Fibroblast of skin of back (primary cell): ENCODE measurements around the gene UBE2D2.

Experiments used
- DNase-seq: peaks from one replicate; pipeline ENCODE4 v3.0.0-alpha.2; 2013

The UBE2D2 gene

DNA sequence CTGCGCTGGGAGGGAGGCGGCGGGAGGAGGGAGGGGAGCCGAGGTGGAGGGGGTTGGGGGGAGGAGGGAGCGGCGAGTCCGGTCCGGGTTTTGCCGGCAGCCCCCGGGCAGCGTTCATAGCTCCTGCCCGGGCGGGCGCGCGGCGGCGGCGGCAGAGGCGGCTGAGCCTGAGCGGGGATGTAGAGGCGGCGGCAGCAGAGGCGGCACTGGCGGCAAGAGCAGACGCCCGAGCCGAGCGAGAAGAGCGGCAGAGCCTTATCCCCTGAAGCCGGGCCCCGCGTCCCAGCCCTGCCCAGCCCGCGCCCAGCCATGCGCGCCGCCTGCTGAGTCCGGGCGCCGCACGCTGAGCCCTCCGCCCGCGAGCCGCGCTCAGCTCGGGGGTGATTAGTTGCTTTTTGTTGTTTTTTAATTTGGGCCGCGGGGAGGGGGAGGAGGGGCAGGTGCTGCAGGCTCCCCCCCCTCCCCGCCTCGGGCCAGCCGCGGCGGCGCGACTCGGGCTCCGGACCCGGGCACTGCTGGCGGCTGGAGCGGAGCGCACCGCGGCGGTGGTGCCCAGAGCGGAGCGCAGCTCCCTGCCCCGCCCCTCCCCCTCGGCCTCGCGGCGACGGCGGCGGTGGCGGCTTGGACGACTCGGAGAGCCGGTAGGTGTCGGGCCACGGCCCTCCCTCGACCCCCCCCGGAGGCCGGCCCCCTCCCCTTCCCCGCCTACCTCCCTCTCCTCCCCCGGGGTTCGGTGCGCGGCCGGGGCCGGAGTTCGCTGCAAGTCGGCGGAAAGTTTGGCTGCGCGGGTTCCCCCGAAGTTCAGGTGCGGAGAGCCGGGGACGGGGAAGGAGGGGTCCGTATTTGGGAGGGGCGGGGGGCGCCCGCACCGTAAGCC, 87.3 kb downstream of the UBE2D2 start, which contains the start of gene CXXC5:
CXXC5 (plus strand) TSS at position 145 of the 877 bp plus-strand sequence. CDS start 32,175 bp downstream, outside the sequence.
- DNase-seq, result peak; percentile 90

DNA sequence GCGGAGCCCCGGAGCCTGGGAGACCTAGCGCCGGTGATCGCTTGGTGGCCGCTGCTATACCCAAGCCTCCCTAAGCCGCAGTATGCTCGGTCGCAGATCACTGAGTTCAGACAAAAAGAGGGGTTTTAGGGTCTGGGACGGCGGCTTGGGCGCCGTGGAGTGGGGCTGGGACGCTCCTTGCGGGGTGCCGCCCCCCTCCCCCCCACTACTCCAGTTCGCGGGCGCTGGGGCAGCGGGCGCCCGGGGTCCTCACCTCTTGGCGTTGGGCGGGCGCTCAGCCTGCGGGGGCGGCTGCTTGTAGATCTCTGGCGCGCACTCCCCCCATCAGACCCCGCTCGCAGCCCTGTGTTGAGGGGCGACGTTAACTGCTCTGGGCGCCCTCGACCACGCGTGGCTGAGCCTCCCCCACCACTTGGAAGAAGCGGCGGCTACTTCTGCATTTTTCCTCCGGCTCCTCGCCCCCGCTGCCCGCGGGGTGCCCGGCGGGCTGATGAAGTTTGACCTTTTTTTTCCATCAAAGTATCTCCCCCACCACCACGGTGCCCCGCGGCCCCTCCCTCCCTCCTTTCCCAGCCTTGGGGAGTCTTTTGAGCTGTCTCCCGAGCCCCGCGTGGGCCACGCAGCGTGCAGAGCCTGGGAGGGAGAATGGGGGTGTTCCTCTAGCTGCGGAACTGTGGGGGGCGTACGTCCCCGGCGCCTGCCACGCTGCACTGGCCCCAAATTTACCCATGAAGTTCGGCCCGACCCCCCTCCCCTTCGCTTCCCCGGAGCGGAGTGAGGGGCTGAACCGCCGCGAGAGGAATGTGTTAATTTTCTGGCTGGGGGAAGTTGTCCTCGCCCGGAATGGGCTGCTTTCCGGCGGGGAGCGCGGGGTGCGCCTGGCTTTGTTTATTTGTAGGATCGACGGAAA, 88.2 kb downstream of the UBE2D2 start:
- DNase-seq, result peak; percentile 14

GRCh38 chr5:139650031-139650688, 89.0 kb downstream of the UBE2D2 start:
- DNase-seq, result peak; percentile 31

DNA sequence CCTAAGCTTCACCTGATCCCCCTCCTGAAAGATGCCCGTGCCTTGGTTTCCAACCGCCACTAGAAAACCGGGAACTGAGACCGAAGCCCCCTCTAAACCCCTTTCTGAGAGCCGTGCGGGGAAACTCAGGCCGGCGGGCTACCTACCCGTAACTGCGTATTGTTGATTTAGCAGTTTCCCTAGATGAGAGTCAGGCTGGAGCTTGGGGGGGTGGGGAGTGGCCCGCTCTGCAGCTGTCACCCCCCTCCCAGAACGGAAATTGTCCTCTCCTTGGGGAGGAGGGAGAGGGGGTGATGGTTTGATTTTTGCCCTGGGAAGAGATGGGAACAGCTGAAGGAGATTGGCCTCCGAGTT, 89.5 kb downstream of the UBE2D2 start:
- DNase-seq, result peak; percentile 32

DNA sequence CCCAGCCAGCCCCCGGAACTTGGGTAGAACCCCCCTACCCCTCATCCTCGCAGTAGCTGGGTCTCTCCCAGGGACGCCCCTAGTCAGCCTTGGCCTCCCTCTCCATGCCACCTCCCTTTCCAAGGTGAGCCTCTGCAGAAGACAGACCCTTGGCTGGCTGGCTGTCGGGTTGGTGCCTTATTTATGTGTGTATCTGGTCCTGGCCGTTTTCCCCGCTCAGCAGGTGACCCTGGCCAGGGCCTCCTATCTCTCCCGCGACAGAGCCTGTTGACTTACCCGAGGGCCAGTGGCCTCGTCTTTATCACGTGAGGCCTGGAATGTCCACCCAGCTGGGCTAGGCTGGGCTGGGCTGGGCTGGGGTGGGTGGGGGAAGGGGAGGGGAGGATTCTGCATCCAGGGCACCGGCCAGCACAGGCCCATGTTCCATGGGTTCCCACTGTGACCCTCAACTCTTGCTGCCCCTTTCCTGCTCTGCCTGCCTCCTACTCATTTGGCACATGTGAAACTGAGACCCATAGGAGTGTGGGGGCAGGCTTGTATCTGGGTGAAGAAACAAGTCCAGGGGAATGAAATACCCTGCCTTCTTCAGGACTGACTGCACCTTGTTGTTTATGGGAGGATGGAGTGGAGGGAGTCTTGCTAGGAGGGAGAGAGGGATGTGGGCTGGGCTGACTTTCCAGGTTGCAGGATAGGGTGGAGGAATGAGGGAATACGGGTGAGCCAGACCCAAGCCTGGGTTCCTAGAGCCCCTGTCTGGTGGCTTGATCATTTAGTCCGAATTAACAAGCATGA, 90.1 kb downstream of the UBE2D2 start:
- peak; percentile 52 for DNase-seq

DNA sequence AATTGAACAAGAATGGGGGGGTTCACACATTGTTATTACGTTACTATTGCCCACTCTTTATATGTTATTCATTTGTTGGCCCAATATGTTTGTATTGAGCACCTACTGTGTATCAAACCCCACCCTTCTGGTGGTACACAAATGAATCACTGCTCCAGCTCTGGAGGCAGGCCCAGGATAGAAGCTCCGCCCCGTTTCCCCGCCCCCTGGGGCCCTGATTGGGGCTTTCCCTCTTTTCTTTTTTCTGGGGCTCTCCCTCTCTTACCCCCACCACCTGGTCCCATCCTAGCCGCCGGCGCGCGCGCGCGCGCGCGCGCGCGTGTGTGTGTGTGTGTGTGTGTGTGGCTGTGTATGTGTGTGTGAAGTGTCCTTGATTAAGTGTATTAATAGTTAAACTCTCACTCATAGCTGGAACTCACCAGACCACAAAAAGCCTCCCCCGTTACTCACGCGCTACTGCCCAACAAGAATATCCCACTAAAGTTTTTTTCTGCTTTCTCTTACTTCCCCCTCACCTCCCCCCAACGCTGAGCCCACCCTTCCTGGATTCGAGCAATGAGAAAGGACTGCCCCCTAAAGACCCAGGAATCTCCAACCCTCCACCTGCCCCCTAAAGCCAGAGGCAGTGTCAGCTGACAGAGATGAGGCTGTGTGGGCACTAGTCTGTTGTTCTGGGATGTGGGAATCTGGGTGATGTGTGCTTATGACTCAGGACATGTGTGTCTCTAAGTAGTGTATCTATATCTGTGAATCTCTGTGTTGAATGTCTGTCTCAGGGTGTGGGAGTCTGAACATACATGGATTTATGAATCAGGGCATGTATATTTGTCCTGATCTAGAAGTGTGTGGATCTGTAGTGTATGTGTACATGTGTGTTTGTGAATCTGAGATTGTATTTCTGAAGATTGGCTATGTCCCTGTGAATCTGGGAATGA, 91.0 kb downstream of the UBE2D2 start:
- peak; percentile 94 for DNase-seq

DNA sequence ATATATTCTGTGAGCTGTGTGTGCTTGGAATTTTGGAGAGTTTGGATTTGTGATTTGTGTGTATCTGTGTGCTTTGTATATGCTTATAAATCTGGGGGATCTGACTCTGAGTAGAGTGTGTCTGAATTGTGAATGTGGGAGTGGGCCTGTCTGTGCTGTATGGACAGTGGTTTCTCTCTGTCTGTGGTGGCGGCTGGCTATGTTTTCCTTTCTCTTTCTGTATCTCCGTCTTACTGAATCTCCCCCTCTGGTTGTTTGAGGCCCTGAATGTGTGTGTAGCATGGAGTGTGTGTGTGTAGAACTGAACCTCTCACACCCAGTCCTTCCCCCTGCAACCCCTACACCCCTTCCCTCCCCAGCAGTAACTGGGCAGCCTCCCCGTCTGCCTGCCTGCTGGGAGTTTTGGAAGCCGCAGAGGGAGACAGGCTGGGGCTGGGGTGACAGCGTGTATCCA, 91.7 kb downstream of the UBE2D2 start:
- DNase-seq, result peak; percentile 51

- peak; percentile 15 for DNase-seq
Observed at GRCh38 chr5:139653616-139654015, 92.5 kb downstream of the UBE2D2 start.

DNA sequence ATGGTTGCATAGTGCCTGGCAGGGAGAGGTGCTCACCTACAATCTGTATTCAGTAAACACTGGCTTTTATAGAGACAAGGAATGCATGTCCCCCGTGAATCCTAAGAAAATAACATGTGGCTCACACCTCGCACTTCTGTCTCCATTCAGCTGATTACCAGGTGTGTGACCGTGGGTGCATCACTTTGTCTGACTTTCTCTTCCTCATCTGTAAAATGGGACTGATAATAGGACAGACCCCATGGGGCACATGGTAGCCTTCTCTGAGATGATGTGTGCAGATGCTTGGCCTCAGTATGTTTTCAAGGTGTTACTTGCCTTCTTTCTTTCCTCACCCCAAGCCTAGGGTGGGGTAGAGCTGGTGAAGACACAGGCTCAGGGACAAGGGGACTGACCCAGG, 93.3 kb downstream of the UBE2D2 start:
- DNase-seq, result no peak

- peak; percentile 18 for DNase-seq
Observed at GRCh38 chr5:139654871-139655491, 93.8 kb downstream of the UBE2D2 start.

GRCh38 chr5:139655727-139656271, 94.7 kb downstream of the UBE2D2 start:
- DNase-seq, result peak; percentile 78

DNA sequence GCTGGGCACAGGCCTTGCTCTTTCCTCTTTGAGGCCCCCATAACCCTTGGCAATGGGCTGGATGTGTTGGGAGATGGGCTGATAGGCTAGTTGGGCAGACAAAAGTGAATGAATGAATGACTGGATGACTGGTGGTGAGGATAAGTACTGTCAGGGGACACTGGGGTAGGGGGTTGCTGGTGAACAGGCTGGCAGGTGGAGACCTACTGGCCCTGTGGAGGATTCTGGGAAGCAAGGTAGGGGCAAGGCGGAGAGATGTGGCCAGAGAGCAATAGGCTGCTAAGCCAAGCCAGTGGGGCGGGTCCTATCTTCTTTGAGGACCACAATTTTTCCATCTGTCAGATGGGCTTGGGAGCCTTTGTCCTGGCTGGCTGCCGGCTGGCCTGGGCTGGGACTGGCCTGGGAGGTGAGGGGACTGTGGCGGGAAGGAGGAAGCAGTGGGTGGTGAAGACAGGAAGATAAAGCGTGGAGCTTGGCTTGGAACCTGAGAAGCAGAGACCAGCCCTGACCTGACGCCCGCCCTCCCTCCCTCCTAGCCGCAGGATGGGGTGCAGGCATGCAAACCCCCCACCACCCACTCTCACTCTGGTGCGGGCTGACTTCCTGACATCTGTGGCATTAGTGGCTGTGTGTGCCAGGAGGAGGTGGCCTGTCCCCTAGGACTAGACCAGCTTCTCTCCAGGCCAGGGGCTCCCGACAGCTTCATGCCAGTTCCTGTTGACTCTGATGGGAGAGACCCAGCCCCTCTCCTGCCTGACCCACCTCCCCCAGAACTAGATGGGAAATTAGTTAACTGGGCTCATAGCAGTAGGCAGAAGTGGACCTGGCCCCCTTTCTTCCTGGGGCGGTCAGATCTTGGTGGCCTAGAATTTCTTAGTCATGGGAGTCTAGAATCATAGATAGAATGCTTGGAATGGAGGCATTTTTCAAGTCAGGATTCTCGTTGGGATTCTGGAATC, 96.5 kb downstream of the UBE2D2 start:
- DNase-seq, result peak; percentile 75

GRCh38 chr5:139658501-139658927, 97.4 kb downstream of the UBE2D2 start:
- peak; percentile 61 for DNase-seq

GRCh38 chr5:139658928-139659667, 98.0 kb downstream of the UBE2D2 start:
- peak; percentile 94 for DNase-seq

DNA sequence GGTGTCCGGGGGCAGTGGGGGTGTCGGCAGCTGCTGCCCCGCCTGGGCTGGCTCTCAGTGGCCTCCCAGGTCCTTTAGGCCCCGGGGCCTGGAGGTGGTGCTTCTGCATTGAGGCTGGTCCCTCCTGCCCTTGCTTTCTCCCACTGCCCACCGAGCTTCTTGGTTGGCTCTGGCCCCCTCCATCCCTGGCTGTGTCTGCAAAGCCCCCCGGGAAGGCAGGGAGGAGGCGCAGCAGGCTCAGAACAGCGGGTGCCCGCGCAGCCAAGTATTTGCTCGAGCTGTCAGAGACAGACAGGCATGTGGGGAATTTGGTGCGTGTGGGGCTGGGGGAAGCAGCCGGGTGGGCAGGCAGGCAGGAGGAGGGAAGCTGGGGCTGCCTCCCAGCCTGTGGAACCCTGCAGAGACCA, 98.6 kb downstream of the UBE2D2 start:
- DNase-seq, result peak; percentile 83

DNA sequence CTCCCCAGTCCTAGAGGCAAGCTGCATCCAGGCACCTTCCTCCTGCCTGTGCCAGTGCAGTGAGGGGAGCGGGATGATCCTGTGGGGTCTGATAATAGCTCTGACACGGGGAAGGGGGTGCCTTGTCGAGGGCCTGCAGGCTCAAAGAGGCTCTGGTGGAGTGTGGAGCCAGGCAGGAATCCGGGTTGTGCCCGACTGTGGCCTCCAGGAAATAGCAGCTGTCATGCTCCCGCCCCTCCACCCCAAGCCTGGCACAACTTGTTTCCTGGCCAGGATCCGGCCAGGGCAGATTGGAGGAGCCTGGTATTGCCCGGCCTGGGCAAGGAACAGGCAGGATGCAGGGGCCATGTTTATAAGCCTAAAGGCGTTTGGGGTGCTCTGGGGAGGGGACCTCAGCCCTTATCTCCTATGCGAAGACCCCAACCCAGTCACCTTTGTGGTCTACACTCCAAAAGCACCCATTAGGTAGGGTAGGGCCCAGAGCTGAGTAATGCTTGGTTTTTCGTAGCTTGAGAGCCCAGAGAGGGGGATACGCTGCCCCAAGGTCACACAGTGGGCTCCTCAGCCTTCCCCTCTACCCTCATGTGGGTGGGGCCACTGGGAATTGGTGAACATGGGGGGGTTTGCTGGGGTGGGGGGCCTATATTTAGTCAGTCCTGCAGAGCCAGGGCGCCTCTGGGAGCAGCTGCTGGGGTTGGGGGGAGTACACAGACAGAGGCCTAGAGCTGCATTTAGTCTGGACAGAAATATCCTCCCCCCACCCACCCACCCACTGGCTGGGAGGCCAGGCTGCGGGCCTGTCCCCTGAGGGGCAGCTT, 99.2 kb downstream of the UBE2D2 start:
- peak; percentile 68 for DNase-seq
